Right lung (tissue), 5 donors: ENCODE measurements around the gene SPEG. TPM values are rescaled to one million over a fixed set of nuclear protein-coding genes. Genes with fewer than 3 reads are reported as not detected.

ENCODE experiments used
- DNase-seq, 2 donors: peaks; one replicate each; pipeline ENCODE4 v3.0.0-alpha.2; 2013
- polyA plus RNA-seq, 5 donors: library from polyadenylated mRNA; unstranded; fragments of 120-200 nt; gene quantifications; one replicate each; pipeline versions ENCODE4 v1.2.1 to v1.2.3, GENCODE V29; 2013; ENCODE audit warnings: inconsistent platforms in 1 of 5, low replicate concordance in 1 of 5; ENCODE audit not compliant: insufficient read length in 5 of 5, insufficient read depth in 1 of 5

Gene SPEG
- polyA plus RNA-seq, 5 donors = 18.1 to 35.5 (median 33.7) TPM

- DNase-seq = no peak
Measured at GRCh38 chr2:219547621-219548020, 113.0 kb downstream of the SPEG start.

Other genes with a start within 250 kb of the SPEG start
- gene ZFAND2B, start 228.1 kb upstream of the SPEG start, polyA plus RNA-seq = 10 to 100 TPM; 31.5 to 45.9 (median 35.8) TPM
- gene ABCB6, start 215.9 kb upstream of the SPEG start, polyA plus RNA-seq = 10 to 100 TPM; 25.4 to 41.5 (median 30.1) TPM
- 10 to 100 TPM; 38.7 to 44.8 (median 40.3) TPM for gene ATG9A, start 205.2 kb upstream of the SPEG start, polyA plus RNA-seq
- 10 to 100 TPM; 58.2 to 87.0 (median 64.9) TPM for gene ANKZF1, start 205.0 kb upstream of the SPEG start, polyA plus RNA-seq
- gene GLB1L, start 189.4 kb upstream of the SPEG start, polyA plus RNA-seq = 10 to 100 TPM; 11.2 to 17.4 (median 15.2) TPM
- gene STK16, start 189.4 kb upstream of the SPEG start, polyA plus RNA-seq = 10 to 100 TPM; 32.1 to 36.2 (median 35.2) TPM
- 1 to 10 TPM in 4 of 5 donors, under 1 TPM in 1; 0.34 to 5.7 (median 4.3) TPM for gene TUBA4B, start 181.6 kb upstream of the SPEG start, polyA plus RNA-seq
- 10 to 100 TPM; 24.7 to 51.2 (median 38.0) TPM for gene TUBA4A, start 180.9 kb upstream of the SPEG start, polyA plus RNA-seq
- gene DNAJB2, start 155.5 kb upstream of the SPEG start, polyA plus RNA-seq = 10 to 100 TPM; 56.5 to 81.6 (median 74.9) TPM
- 1 to 10 TPM in 2 of 5 donors, under 1 TPM in 3; 0.30 to 1.2 (median 0.69) TPM for gene PTPRN, start 125.4 kb upstream of the SPEG start, polyA plus RNA-seq
- gene RESP18, start 102.1 kb upstream of the SPEG start, polyA plus RNA-seq = not detected
- gene DNPEP, start 46.9 kb upstream of the SPEG start, polyA plus RNA-seq = 10 to 100 TPM; 48.3 to 89.7 (median 71.3) TPM
- 100 to 1,000 TPM in 1 of 5 donors, 10 to 100 TPM in 4; 10.2 to 190 (median 32.6) TPM for gene DES, start 16.5 kb upstream of the SPEG start, polyA plus RNA-seq
- gene GMPPA, start 64.0 kb downstream of the SPEG start, polyA plus RNA-seq = 10 to 100 TPM; 20.3 to 28.8 (median 24.8) TPM
- gene ASIC4, start 79.6 kb downstream of the SPEG start, polyA plus RNA-seq = under 1 TPM; 0.06 to 0.42 (median 0.22) TPM
- 10 to 100 TPM; 16.5 to 44.9 (median 23.4) TPM for gene CHPF, start 109.0 kb downstream of the SPEG start, polyA plus RNA-seq
- gene TMEM198, start 109.2 kb downstream of the SPEG start, polyA plus RNA-seq = 1 to 10 TPM; 2.0 to 4.2 (median 2.6) TPM
- 100 to 1,000 TPM; 102 to 150 (median 139) TPM for gene OBSL1, start 136.7 kb downstream of the SPEG start, polyA plus RNA-seq
- 1 to 10 TPM in 2 of 5 donors, under 1 TPM in 3; 0.50 to 1.6 (median 0.90) TPM for gene INHA, start 137.5 kb downstream of the SPEG start, polyA plus RNA-seq
- gene STK11IP, start 163.0 kb downstream of the SPEG start, polyA plus RNA-seq = 10 to 100 TPM; 20.3 to 29.7 (median 26.2) TPM
- gene SLC4A3, start 192.8 kb downstream of the SPEG start, polyA plus RNA-seq = 10 to 100 TPM in 3 of 5 donors, 1 to 10 TPM in 2; 7.1 to 14.0 (median 10.3) TPM